ENCODE measurements around the gene C16orf87. TPM values are rescaled to one million over a fixed set of nuclear protein-coding genes. Genes with fewer than 3 reads are reported as not detected.

The C16orf87 gene
- total and polyA plus RNA-seq, 9 of the 15 experiments (the other 6 are each of a cell fraction or from before 2014, with no cell fraction given) = 7.8 to 16.7 (median 10.5) TPM

DNA sequence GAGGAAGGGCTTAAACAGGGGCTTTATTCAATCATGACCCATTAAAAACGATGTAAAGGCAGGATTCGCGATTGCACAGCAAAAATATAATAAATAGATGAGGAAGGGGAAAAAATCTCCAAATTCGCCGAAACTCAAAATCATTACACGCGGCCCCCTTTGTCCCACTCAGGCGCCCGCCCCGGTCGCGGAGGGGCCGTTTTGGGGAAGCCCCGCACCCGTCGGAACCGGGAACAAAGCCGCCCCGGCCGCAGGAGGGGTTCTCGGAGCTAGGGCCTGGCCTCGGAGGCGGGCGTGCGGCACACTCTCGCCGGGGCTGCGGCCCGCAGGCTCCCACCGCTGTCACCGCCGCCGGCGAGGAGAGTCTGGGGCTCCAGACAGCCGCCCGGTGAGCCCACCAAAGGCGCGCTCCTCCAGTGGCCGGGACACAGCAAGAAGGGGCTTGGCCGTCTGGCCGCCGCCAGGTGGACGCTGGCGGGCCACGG lies 521 bp downstream of the C16orf87 start (continued):
- TF ChIP-seq, protein P1, sequence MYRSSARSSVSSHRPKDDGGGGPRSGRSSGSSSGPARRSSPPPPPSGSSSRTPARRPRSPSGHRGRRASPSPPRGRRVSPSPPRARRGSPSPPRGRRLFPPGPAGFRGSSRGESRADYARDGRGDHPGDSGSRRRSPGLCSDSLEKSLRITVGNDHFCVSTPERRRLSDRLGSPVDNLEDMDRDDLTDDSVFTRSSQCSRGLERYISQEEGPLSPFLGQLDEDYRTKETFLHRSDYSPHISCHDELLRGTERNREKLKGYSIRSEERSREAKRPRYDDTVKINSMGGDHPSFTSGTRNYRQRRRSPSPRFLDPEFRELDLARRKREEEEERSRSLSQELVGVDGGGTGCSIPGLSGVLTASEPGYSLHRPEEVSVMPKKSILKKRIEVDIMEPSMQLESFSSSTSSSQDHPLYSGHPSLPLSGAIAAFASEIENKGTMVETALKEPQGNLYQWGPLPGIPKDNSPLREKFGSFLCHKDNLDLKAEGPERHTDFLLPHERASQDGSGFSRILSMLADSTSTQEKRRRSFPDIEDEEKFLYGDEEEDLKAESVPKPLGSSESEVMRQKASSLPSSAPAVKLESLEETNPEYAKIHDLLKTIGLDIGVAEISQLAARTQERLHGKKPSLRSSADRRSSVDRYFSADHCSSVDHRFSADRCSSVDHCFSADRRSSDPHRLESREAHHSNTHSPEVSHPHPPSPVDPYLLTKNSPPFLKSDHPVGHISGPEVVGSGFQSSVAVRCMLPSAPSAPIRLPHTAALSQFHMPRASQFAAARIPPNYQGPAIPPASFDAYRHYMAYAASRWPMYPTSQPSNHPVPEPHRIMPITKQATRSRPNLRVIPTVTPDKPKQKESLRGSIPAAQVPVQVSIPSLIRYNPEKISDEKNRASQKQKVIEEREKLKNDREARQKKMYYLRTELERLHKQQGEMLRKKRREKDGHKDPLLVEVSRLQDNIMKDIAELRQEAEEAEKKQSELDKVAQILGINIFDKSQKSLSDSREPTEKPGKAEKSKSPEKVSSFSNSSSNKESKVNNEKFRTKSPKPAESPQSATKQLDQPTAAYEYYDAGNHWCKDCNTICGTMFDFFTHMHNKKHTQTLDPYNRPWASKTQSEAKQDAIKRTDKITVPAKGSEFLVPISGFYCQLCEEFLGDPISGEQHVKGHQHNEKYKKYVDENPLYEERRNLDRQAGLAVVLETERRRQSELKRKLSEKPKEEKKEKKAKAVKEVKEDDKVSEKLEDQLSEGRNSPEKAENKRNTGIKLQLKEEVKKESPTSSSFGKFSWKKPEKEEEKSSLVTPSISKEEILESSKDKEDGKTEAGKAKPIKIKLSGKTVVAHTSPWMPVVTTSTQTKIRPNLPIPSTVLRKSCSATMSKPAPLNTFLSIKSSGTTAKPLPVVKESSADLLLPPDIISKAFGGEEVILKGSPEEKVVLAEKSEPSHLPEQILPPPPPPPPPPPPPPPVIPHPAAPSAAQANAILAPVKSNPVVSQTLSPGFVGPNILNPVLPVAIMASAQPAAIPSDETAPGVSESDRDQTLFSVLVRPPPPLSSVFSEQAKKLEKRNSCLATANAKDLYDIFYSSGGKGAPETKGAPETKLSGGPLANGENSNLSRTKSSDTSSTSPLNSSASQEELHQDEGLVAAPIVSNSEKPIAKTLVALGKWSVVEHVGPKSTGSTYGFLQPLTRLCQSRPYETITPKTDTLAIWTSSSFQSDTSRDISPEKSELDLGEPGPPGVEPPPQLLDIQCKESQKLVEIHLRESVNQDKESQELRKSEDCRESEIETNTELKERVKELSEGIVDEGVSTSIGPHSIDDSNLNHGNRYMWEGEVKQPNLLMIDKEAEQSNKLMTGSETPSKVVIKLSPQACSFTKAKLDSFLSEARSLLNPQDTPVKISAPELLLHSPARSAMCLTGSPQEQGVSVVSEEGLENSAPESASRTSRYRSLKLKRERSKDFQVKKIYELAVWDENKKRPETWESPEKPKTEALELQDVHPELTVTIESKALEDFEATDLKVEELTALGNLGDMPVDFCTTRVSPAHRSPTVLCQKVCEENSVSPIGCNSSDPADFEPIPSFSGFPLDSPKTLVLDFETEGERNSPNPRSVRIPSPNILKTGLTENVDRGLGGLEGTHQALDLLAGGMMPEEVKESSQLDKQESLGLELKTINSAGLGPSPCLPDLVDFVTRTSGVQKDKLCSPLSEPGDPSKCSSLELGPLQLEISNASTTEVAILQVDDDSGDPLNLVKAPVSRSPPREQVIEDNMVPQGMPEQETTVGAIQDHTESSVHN (IDR thresholded peaks at IDR 0.05; ENCODE audit: borderline replicate concordance in 1 of 2, low read depth in 1 of 2) = no peak
- no peak for TF ChIP-seq ZNF583 (CRISPR knock-in tag; IDR thresholded peaks at IDR 0.05)
- TF ChIP-seq KLF6 (CRISPR knock-in tag; IDR thresholded peaks at IDR 0.05; ENCODE audit: borderline replicate concordance) = no peak
- no peak for TF ChIP-seq YBX1 (IDR thresholded peaks at IDR 0.05)
- no peak for TF ChIP-seq HDAC2 (IDR thresholded peaks at IDR 0.05)
- TF ChIP-seq ZNF717 (CRISPR knock-in tag; IDR thresholded peaks at IDR 0.05) = no peak
- TF ChIP-seq ZNF134 (CRISPR knock-in tag; conservative IDR thresholded peaks at IDR 0.05) = no peak
- TF ChIP-seq SP2 (IDR thresholded peaks at IDR 0.05; ENCODE audit: extremely low read depth, low read depth, low read length, poor library complexity, severe bottlenecking) = no peak
- no peak for TF ChIP-seq ZNF384 (IDR thresholded peaks at IDR 0.05; ENCODE audit: low read depth, low read length)
- no peak for TF ChIP-seq TRIM28 (IDR thresholded peaks at IDR 0.05)
- TF ChIP-seq NRF1 (conservative IDR thresholded peaks at IDR 0.05 in 1 of 2, IDR thresholded peaks at IDR 0.05 in 1 of 2) = no peak
- TF ChIP-seq ZNF143 (CRISPR knock-in tag; IDR thresholded peaks at IDR 0.05) = no peak
- peak; percentile 25 for TF ChIP-seq SAP30 (IDR thresholded peaks at IDR 0.05; ENCODE audit: borderline replicate concordance, insufficient read depth, low read depth, low read length, poor library complexity, severe bottlenecking)
- no peak for TF ChIP-seq ZNF121 (CRISPR knock-in tag; conservative IDR thresholded peaks at IDR 0.05)
- TF ChIP-seq CREBBP (IDR thresholded peaks at IDR 0.05; ENCODE audit: low read depth, low read length) = no peak
- no peak for TF ChIP-seq ZFPM2 (CRISPR knock-in tag; IDR thresholded peaks at IDR 0.05)
- no peak for TF ChIP-seq STAT5A (IDR thresholded peaks at IDR 0.05; ENCODE audit: borderline replicate concordance, low read length)
- no peak for TF ChIP-seq ZNF561 (CRISPR knock-in tag; conservative IDR thresholded peaks at IDR 0.05)
- TF ChIP-seq, protein P2, sequence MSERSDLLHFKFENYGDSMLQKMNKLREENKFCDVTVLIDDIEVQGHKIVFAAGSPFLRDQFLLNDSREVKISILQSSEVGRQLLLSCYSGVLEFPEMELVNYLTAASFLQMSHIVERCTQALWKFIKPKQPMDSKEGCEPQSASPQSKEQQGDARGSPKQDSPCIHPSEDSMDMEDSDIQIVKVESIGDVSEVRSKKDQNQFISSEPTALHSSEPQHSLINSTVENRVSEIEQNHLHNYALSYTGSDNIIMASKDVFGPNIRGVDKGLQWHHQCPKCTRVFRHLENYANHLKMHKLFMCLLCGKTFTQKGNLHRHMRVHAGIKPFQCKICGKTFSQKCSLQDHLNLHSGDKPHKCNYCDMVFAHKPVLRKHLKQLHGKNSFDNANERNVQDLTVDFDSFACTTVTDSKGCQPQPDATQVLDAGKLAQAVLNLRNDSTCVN (CRISPR knock-in tag; IDR thresholded peaks at IDR 0.05) = no peak
- no peak for TF ChIP-seq ZNF75A (CRISPR knock-in tag; IDR thresholded peaks at IDR 0.05)
- no peak for TF ChIP-seq DIDO1 (tag; IDR thresholded peaks at IDR 0.05; ENCODE audit: low read depth)
- no peak for TF ChIP-seq ZC3H4 (CRISPR knock-in tag; IDR thresholded peaks at IDR 0.05; ENCODE audit: borderline replicate concordance)
- no peak for TF ChIP-seq ZEB2 (IDR thresholded peaks at IDR 0.05)
- TF ChIP-seq RFX7 (CRISPR knock-in tag; IDR thresholded peaks at IDR 0.05) = no peak
